ENCODE results near the gene PCP4.

DNA sequence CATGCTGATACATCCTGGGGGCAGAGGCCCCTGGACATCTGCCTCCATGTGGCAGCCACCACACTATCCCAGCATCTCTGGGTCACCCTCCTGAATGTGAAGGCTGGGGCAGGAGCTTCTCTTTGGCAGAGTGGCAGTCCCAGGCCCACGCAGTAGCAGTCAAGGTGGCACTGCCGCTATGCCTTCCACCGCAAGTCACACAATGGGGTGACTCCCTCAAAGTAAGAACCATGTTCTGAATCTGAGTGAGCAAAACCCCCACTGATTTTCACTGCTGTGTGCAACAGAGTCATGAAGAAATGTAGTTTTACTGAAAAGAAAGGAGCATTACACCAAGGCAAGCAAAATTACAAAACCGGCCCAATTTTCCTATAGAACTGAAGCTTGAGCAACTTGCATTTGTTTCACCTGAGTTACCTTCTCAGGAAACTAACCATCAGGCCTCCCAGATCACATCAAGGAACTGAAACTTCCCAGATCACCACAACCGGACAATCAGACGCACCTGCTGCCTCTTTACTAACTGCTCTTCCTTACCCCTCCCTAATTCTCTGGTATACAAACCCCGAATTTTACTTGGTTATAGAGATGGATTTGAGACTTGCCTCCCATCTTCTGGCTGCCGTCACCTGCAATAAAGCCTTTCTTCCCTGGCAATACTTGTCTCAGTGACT is 102.6 kb downstream of the PCP4 start:
- TF ChIP-seq, protein P1, sequence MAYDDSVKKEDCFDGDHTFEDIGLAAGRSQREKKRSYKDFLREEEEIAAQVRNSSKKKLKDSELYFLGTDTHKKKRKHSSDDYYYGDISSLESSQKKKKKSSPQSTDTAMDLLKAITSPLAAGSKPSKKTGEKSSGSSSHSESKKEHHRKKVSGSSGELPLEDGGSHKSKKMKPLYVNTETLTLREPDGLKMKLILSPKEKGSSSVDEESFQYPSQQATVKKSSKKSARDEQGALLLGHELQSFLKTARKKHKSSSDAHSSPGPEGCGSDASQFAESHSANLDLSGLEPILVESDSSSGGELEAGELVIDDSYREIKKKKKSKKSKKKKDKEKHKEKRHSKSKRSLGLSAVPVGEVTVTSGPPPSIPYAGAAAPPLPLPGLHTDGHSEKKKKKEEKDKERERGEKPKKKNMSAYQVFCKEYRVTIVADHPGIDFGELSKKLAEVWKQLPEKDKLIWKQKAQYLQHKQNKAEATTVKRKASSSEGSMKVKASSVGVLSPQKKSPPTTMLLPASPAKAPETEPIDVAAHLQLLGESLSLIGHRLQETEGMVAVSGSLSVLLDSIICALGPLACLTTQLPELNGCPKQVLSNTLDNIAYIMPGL (CRISPR knock-in tag; IDR thresholded peaks at IDR 0.05): no peak
- TF ChIP-seq, protein P2, sequence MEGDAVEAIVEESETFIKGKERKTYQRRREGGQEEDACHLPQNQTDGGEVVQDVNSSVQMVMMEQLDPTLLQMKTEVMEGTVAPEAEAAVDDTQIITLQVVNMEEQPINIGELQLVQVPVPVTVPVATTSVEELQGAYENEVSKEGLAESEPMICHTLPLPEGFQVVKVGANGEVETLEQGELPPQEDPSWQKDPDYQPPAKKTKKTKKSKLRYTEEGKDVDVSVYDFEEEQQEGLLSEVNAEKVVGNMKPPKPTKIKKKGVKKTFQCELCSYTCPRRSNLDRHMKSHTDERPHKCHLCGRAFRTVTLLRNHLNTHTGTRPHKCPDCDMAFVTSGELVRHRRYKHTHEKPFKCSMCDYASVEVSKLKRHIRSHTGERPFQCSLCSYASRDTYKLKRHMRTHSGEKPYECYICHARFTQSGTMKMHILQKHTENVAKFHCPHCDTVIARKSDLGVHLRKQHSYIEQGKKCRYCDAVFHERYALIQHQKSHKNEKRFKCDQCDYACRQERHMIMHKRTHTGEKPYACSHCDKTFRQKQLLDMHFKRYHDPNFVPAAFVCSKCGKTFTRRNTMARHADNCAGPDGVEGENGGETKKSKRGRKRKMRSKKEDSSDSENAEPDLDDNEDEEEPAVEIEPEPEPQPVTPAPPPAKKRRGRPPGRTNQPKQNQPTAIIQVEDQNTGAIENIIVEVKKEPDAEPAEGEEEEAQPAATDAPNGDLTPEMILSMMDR (IDR thresholded peaks at IDR 0.05): no peak
- TF ChIP-seq SP1 (CRISPR knock-in tag; conservative IDR thresholded peaks at IDR 0.05) (no peak), TCF7 (CRISPR knock-in tag; IDR thresholded peaks at IDR 0.05; ENCODE audit: low read depth) (no peak), JUN (CRISPR knock-in tag; IDR thresholded peaks at IDR 0.05) (no peak), NFYB (CRISPR knock-in tag; conservative IDR thresholded peaks at IDR 0.05; ENCODE audit: low read depth) (no peak)
- TF ChIP-seq, protein P3, sequence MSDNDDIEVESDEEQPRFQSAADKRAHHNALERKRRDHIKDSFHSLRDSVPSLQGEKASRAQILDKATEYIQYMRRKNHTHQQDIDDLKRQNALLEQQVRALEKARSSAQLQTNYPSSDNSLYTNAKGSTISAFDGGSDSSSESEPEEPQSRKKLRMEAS (CRISPR knock-in tag; IDR thresholded peaks at IDR 0.05): no peak
